ENCODE measurements around the gene ITPR2. TPM values are rescaled to one million over a fixed set of nuclear protein-coding genes. Genes with fewer than 3 reads are reported as not detected.
A peak's percentile ranks its signal among the peaks of the same experiment; 100 is the strongest.
"Not testable (repeated sequence)": the region's sequence is repeated elsewhere in the genome, so short reads cannot be mapped to it uniquely, and the experiment has no call there.

Gene ITPR2
- total RNA-seq, 1 donor from 2014 or later, result 71.7 TPM

GRCh38 chr12:26528943-26529342, 304.1 kb downstream of the ITPR2 start:
- intact Hi-C loops (cut with DNase I), result no loop called here

GRCh38 chr12:26527682-26528081, 305.3 kb downstream of the ITPR2 start:
- intact Hi-C loops (cut with DNase I), result no loop called here
- no peak for DNase-seq (ENCODE audit: low spot score)
- ATAC-seq, result no peak

More at GRCh38 chr12:26528943-26529342, 304.1 kb downstream of the ITPR2 start:
- DNase-seq (ENCODE audit: low spot score), result no peak
- ATAC-seq, result no peak

- ATAC-seq (no peak), DNase-seq (ENCODE audit: low spot score) (no peak)
- intact Hi-C loops (cut with DNase I), result no loop called here
Observed at GRCh38 chr12:26524862-26525465, 308.0 kb downstream of the ITPR2 start.

- intact Hi-C loops (cut with DNase I), result no loop called here
- peak; percentile 90 for DNase-seq (ENCODE audit: low spot score)
Observed at GRCh38 chr12:26523708-26524150, 309.3 kb downstream of the ITPR2 start.

GRCh38 chr12:26520869-26521268, 312.1 kb downstream of the ITPR2 start:
- intact Hi-C loops (cut with DNase I), result no loop called here
- no peak for DNase-seq (ENCODE audit: low spot score)
- no peak for ATAC-seq

More at GRCh38 chr12:26523708-26524150, 309.3 kb downstream of the ITPR2 start:
- peak; percentile 100 for ATAC-seq

GRCh38 chr12:26520109-26520508, 312.9 kb downstream of the ITPR2 start:
- DNase-seq (ENCODE audit: low spot score), result no peak
- intact Hi-C loops (cut with DNase I), result no loop called here
- no peak for ATAC-seq

- intact Hi-C loops (cut with DNase I), result no loop called here
- ATAC-seq (no peak), DNase-seq (ENCODE audit: low spot score) (no peak)
Observed at GRCh38 chr12:26519462-26519861, 313.5 kb downstream of the ITPR2 start.

- ATAC-seq; DNase-seq (ENCODE audit: low spot score); intact Hi-C loops (cut with DNase I): not testable (repeated sequence)
Observed at GRCh38 chr12:26517320-26517719, 315.7 kb downstream of the ITPR2 start.

- ATAC-seq, result peak; percentile 87
- DNase-seq (ENCODE audit: low spot score), result no peak
- intact Hi-C loops (cut with DNase I), result no loop called here
Observed at GRCh38 chr12:26514364-26514763, 318.6 kb downstream of the ITPR2 start.

- ATAC-seq (peak; percentile 86), DNase-seq (ENCODE audit: low spot score) (no peak)
- intact Hi-C loops (cut with DNase I), result no loop called here
Observed at GRCh38 chr12:26513363-26514043, 319.5 kb downstream of the ITPR2 start.

GRCh38 chr12:26512213-26512612, 320.8 kb downstream of the ITPR2 start:
- DNase-seq (ENCODE audit: low spot score) (no peak), ATAC-seq (no peak)
- intact Hi-C loops (cut with DNase I), result no loop called here

GRCh38 chr12:26510354-26510674, 322.7 kb downstream of the ITPR2 start:
- intact Hi-C loops (cut with DNase I), result no loop called here
- no peak for DNase-seq (ENCODE audit: low spot score)
- no peak for ATAC-seq

- DNase-seq (ENCODE audit: low spot score) (no peak), ATAC-seq (no peak)
- intact Hi-C loops (cut with DNase I), result no loop called here
Observed at GRCh38 chr12:26507613-26508012, 325.4 kb downstream of the ITPR2 start.

GRCh38 chr12:26499979-26500640, 332.9 kb downstream of the ITPR2 start:
- intact Hi-C loops (cut with DNase I), result no loop called here
- ATAC-seq (peak; percentile 85), DNase-seq (ENCODE audit: low spot score) (no peak)

GRCh38 chr12:26496170-26496569, 336.8 kb downstream of the ITPR2 start:
- DNase-seq (ENCODE audit: low spot score) (no peak), ATAC-seq (no peak)
- intact Hi-C loops (cut with DNase I), result no loop called here

- ATAC-seq, result no peak
- intact Hi-C loops (cut with DNase I), result no loop called here
- no peak for DNase-seq (ENCODE audit: low spot score)
Observed at GRCh38 chr12:26493656-26494055, 339.3 kb downstream of the ITPR2 start.

GRCh38 chr12:26492406-26492805, 340.6 kb downstream of the ITPR2 start:
- no peak for ATAC-seq
- no peak for DNase-seq (ENCODE audit: low spot score)
- intact Hi-C loops (cut with DNase I), result no loop called here

- DNase-seq (ENCODE audit: low spot score) (no peak), ATAC-seq (no peak)
- intact Hi-C loops (cut with DNase I), result no loop called here
Observed at GRCh38 chr12:26489908-26490307, 343.1 kb downstream of the ITPR2 start.

- intact Hi-C loops (cut with DNase I), result no loop called here
- DNase-seq (ENCODE audit: low spot score), result no peak
- no peak for ATAC-seq
Observed at GRCh38 chr12:26488351-26488750, 344.6 kb downstream of the ITPR2 start.

GRCh38 chr12:26473291-26473690, 359.7 kb downstream of the ITPR2 start:
- ATAC-seq (peak; percentile 46), DNase-seq (ENCODE audit: low spot score) (no peak)
- intact Hi-C loops (cut with DNase I), result no loop called here

Data from sciatic nerve (tissue), 2 donors.